WERI-Rb-1 (cell line): ENCODE measurements around the gene HMGB3.
A peak's percentile ranks its signal among the peaks of the same experiment; 100 is the strongest.

ENCODE experiments used
- DNase-seq: peaks from one replicate; pipeline ENCODE4 v3.0.0-alpha.2; 2020
- H3K27ac ChIP-seq: fragments of 250-450 bp; sonication (Bioruptor Pico); 2 replicates; pipeline ENCODE4 v1.5.1; 2020; ENCODE audit warnings: mild to moderate bottlenecking, moderate library complexity
- H3K27me3 ChIP-seq: fragments of 250-450 bp; sonication (Bioruptor Pico); 2 replicates; pipeline ENCODE4 v1.5.1; 2021; ENCODE audit warnings: mild to moderate bottlenecking, low read depth, moderate library complexity; ENCODE audit not compliant: insufficient read depth, severe bottlenecking
- H3K36me3 ChIP-seq: fragments of 250-450 bp; sonication (Bioruptor Pico); 2 replicates; pipeline ENCODE4 v1.5.1; 2020; ENCODE audit warnings: mild to moderate bottlenecking, moderate library complexity
- H3K4me3 ChIP-seq: 2 replicates; pipeline ENCODE4 v1.5.1; 2011; ENCODE audit warnings: low read depth, mild to moderate bottlenecking, control low read depth, low read length
- H3K9me3 ChIP-seq: fragments of 250-450 bp; sonication (Bioruptor Pico); 2 replicates; pipeline ENCODE4 v1.5.1; 2021; ENCODE audit warnings: mild to moderate bottlenecking, moderate library complexity; ENCODE audit not compliant: severe bottlenecking
- TF ChIP-seq, protein P1 (sequence below): IDR thresholded peaks from 2 replicates; pipeline ENCODE4 v1.5.1; 2011; ENCODE audit warnings: low read depth, mild to moderate bottlenecking, control low read depth, inconsistent platforms, low read length

HMGB3 gene

GRCh38 chrX:150982788-150983520 lies at the start of gene HMGB3:
Gene HMGB3, plus strand, starts transcription at chrX:150983335. Its CDS starts 2,265 bp downstream, at chrX:150985600.
- Histone ChIP-seq H3K27me3 (peaks cover 6% of the 10 kb centered on the region), H3K9me3 (peaks cover 6% of the 10 kb centered on the region), H3K27ac (peak within 1 kb of the TSS; percentile 90), H3K4me3 (peak within 1 kb of the TSS; percentile 64), H3K36me3 (peaks cover 29% of the 10 kb centered on the region)
- TF ChIP-seq, protein P1, sequence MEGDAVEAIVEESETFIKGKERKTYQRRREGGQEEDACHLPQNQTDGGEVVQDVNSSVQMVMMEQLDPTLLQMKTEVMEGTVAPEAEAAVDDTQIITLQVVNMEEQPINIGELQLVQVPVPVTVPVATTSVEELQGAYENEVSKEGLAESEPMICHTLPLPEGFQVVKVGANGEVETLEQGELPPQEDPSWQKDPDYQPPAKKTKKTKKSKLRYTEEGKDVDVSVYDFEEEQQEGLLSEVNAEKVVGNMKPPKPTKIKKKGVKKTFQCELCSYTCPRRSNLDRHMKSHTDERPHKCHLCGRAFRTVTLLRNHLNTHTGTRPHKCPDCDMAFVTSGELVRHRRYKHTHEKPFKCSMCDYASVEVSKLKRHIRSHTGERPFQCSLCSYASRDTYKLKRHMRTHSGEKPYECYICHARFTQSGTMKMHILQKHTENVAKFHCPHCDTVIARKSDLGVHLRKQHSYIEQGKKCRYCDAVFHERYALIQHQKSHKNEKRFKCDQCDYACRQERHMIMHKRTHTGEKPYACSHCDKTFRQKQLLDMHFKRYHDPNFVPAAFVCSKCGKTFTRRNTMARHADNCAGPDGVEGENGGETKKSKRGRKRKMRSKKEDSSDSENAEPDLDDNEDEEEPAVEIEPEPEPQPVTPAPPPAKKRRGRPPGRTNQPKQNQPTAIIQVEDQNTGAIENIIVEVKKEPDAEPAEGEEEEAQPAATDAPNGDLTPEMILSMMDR = no peak
- peak; percentile 93 for DNase-seq

DNA sequence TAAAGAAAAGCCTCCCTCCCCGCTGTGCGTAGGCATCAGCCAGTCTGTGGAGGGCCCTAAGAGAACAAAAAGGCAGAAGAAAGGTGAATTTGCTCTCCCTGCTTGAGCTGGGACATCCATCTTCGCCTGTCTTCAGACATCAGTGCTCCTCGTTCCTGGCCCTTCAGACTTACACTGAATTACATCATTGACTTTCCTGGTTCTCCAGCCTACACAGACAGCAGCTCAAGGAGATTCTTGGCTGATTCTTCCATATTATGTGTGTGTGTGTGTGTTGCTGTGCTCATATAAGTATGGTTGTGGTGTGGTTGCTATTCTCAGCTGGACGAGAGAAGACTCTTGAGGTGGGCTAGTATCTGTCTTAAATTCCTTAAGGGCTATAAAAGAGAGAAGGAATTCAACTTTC lies 49.2 kb upstream of the HMGB3 start:
- TF ChIP-seq, protein P1 = no peak
- Histone ChIP-seq H3K9me3 (peaks cover 9% of the 10 kb centered on the region), H3K27me3 (peaks cover 14% of the 10 kb centered on the region), H3K27ac (no peak overlapping the region), H3K36me3 (no peaks in the 10 kb centered on the region), H3K4me3 (no peak overlapping the region)
- DNase-seq = no peak

DNA sequence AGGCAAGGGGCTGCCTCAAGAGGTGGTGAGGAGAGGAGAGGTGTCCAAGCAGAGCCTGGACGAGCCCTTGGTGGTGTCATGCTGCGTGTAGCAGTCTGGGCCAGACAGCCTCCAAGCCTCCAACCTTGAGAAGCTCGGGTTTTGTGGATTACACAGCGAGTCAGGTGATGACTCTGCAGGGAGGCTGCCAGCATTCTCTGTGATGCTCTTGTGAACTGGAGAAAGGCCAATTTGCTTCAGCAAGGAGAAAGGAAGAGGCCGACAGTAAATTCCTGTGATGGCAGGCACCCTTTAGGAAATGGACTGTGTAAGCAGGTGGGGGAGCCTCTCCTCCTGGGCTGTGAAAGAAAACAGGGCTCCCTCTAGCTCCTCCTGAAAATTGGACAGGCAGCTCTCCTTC lies 48.7 kb upstream of the HMGB3 start:
- DNase-seq = no peak
- TF ChIP-seq, protein P1 = no peak
- peaks cover 14% of the 10 kb centered on the region for H3K27me3 ChIP-seq
- no peaks in the 10 kb centered on the region for H3K36me3 ChIP-seq
- H3K27ac ChIP-seq = no peak overlapping the region
- H3K4me3 ChIP-seq = no peak overlapping the region
- peaks cover 9% of the 10 kb centered on the region for H3K9me3 ChIP-seq

GRCh38 chrX:150935467-150935866 lies 47.7 kb upstream of the HMGB3 start:
- Histone ChIP-seq H3K27ac (no peak overlapping the region), H3K36me3 (no peaks in the 10 kb centered on the region), H3K4me3 (no peak overlapping the region), H3K27me3 (peaks cover 13% of the 10 kb centered on the region), H3K9me3 (peaks cover 9% of the 10 kb centered on the region)
- TF ChIP-seq, protein P1 = no peak
- no peak for DNase-seq

DNA sequence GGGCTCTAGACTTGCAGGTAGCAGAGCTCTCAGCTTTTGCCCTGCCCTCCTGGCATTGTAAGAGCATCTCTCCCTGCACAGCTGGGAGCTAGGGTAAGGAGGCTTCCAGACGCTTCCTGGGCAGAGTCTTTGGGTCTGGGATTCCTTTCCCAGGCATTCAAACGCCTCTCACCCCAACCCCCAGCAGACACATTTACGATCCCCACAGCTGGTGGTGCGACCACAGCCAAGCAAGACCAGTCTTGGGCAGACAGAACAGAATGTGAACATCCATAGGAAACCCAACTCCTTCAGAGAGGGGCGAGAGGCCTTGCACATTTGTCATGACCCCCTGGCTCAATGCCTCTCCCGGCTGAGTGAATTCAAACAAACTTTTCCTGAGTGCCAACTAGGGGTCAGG lies 46.6 kb upstream of the HMGB3 start:
- H3K9me3 ChIP-seq = peaks cover 9% of the 10 kb centered on the region
- TF ChIP-seq, protein P1 = no peak
- peaks cover 14% of the 10 kb centered on the region for H3K27me3 ChIP-seq
- no peaks in the 10 kb centered on the region for H3K36me3 ChIP-seq
- no peak for DNase-seq
- H3K4me3 ChIP-seq = no peak overlapping the region
- no peak overlapping the region for H3K27ac ChIP-seq
